HepG2 (cell line): Measurements from ENCODE around the gene NECAP2. TPM values are rescaled to one million over a fixed set of nuclear protein-coding genes. Genes with fewer than 3 reads are reported as not detected.

ENCODE experiments used
- ATAC-seq: fragments of 200-7000 bp; cut with Tn5 transposase; 3 replicates; pipeline ENCODE4 v1.9.1; 2020; ENCODE audit warnings: mild to moderate bottlenecking, moderate library complexity
- BruUV-seq: library from RNA; stranded (reverse); fragments of 400-500 nt; replicated peaks from 2 replicates; lab custom pipeline; 2021; lab: Mats Ljungman, UMichigan
- CTCF ChIA-PET: fragments of 300-600 bp; formaldehyde crosslinking; extraction: SDS; loops from one replicate; lab custom pipeline; 2021; ENCODE audit warnings: low total read pairs, inconsistent platforms, low intra/inter-chr PET ratio; lab: Yijun Ruan, JAX
- POLR2A ChIA-PET: fragments of 350-600 bp; sonication (Branson Sonifier 250); formaldehyde crosslinking; loops from one replicate; lab custom pipeline; 2020; ENCODE audit warnings: antibody characterized with exemption, inconsistent platforms; lab: Yijun Ruan, JAX
- DNase-seq: peaks from one replicate; pipeline ENCODE4 v3.0.0-alpha.2; 2015; ENCODE audit warnings: low spot score
- FAIRE-seq: peaks from 3 replicates; lab custom pipeline; 2011; peaks lifted over from hg19 to GRCh38; lab: Jason Lieb, UNC
- H2AFZ ChIP-seq: one replicate; pipeline ENCODE4 v1.6.1; 2011; ENCODE audit warnings: low read length, inconsistent platforms
- H3K27ac ChIP-seq: fragments of 300-600 bp; 3 replicates; pipeline ENCODE4 v1.8.0; 2011; ENCODE audit warnings: mixed run types, mild to moderate bottlenecking, mixed read lengths, low read length, inconsistent platforms; ENCODE audit not compliant: insufficient read depth; ENCODE audit errors: extremely low read length
- H3K27me3 ChIP-seq, 2 experiments: fragments of 200-600 bp in 1 of 2; 2 replicates in 1 of 2; 3 replicates in 1 of 2; pipeline versions ENCODE4 v1.6.0 to v1.8.0; 2011; ENCODE audit warnings: low read length in 2 of 2, mild to moderate bottlenecking in 2 of 2, moderate library complexity in 2 of 2, inconsistent platforms in 1 of 2; ENCODE audit not compliant: insufficient read depth in 2 of 2, control insufficient read depth in 1 of 2
- H3K36me3 ChIP-seq, 2 experiments: fragments of 200-600 bp in 1 of 2; replicated peaks in 1 of 2; 2 replicates in 1 of 2; 3 replicates in 1 of 2; pipeline versions ENCODE4 v1.5.1 to v1.8.0; 2011; ENCODE audit warnings: low read length in 2 of 2, inconsistent platforms in 1 of 2; ENCODE audit not compliant: insufficient read depth in 2 of 2, control insufficient read depth in 1 of 2
- H3K4me1 ChIP-seq: 2 replicates; pipeline ENCODE4 v1.5.1; 2012; ENCODE audit warnings: low read length, inconsistent platforms; ENCODE audit not compliant: insufficient read depth
- H3K4me2 ChIP-seq: 2 replicates; pipeline ENCODE4 v1.6.0; 2011; ENCODE audit warnings: low read depth, low read length, inconsistent platforms
- H3K4me3 ChIP-seq, 3 experiments: fragments of 200-600 bp in 1 of 3; sonication (generic), shearing (Covaris generic) in 1 of 3; replicated peaks in 1 of 3; 2 replicates each; pipeline ENCODE4 v1.5.1; 2011 to 2016; ENCODE audit warnings: low read length in 3 of 3, inconsistent platforms in 2 of 3, low read depth in 2 of 3, mild to moderate bottlenecking in 2 of 3, control low read depth in 1 of 3, mixed read lengths in 1 of 3; ENCODE audit not compliant: insufficient read depth in 1 of 3
- H3K79me2 ChIP-seq: one replicate; pipeline ENCODE4 v1.6.1; 2011; ENCODE audit warnings: low read length, inconsistent platforms; ENCODE audit not compliant: insufficient read depth
- H3K9ac ChIP-seq: 2 replicates; pipeline ENCODE4 v1.6.0; 2011; ENCODE audit warnings: mild to moderate bottlenecking, low read depth, low read length, inconsistent platforms; ENCODE audit not compliant: insufficient read depth
- H3K9me3 ChIP-seq: 2 replicates; pipeline ENCODE4 v1.5.1; 2012; ENCODE audit warnings: mild to moderate bottlenecking, low read length
- H4K20me1 ChIP-seq: 2 replicates; pipeline ENCODE4 v1.6.0; 2011; ENCODE audit warnings: inconsistent platforms, mild to moderate bottlenecking, low read length, moderate library complexity; ENCODE audit not compliant: insufficient read depth
- E2F1 ChIP-seq: sonication (generic); formaldehyde crosslinking; IDR thresholded peaks from 2 replicates; pipeline ENCODE4 v1.5.0; 2020; ENCODE audit warnings: missing genetic modification reagents
- GABPA ChIP-seq, 2 experiments: IDR thresholded peaks; 2 replicates each; pipeline ENCODE4 v1.6.1; 2011 to 2016; ENCODE audit warnings: low read depth in 2 of 2, low read length in 1 of 2, missing biosample characterization in 1 of 2, missing genetic modification characterization in 1 of 2
- KAT7 ChIP-seq: IDR thresholded peaks from 2 replicates; pipeline ENCODE4 v1.6.1; 2018; ENCODE audit warnings: borderline replicate concordance, missing compliant biosample characterization
- MYNN ChIP-seq: sonication (generic); formaldehyde crosslinking; IDR thresholded peaks from 2 replicates; pipeline ENCODE4 v1.4.0; 2020; ENCODE audit warnings: mild to moderate bottlenecking, low read depth, missing genetic modification reagents
- NFE2 ChIP-seq: sonication (generic); formaldehyde crosslinking; IDR thresholded peaks from 2 replicates; pipeline ENCODE4 v1.4.0; 2020; ENCODE audit warnings: missing genetic modification reagents
- PCBP2 ChIP-seq: fragments of 200-400 bp; formaldehyde crosslinking; optimal IDR thresholded peaks from 2 replicates; pipeline ENCODE3; 2018; ENCODE audit warnings: low read length, low read depth; ENCODE audit not compliant: poor library complexity, severe bottlenecking
- SRSF9 ChIP-seq: fragments of 200-400 bp; formaldehyde crosslinking; IDR thresholded peaks from 2 replicates; pipeline ENCODE4 v1.6.1; 2018; ENCODE audit warnings: borderline replicate concordance, mild to moderate bottlenecking, low read depth, low read length; ENCODE audit not compliant: insufficient read depth, poor library complexity, severe bottlenecking
- ZNF572 ChIP-seq: sonication (generic); formaldehyde crosslinking; IDR thresholded peaks from 2 replicates; pipeline ENCODE4 v1.5.1; 2020; ENCODE audit warnings: mild to moderate bottlenecking, missing genetic modification reagents
- WGBS: methylation state at CpG from one replicate; pipeline ENCODE4 v1.1.6; 2017; ENCODE audit warnings: low lambda C conversion rate; 5-methylcytosine and 5-hydroxymethylcytosine counted together
- in situ Hi-C: cut with HindIII; loops from 2 replicates; pipeline ENCODE4 v1.10.0; 2017; ENCODE audit warnings: low pct_unique_long_range_greater_than_20kb; ENCODE audit not compliant: extremely low pct_ligation_motif_present
- intact Hi-C: fragments of 100-400 bp; cut with micrococcal nuclease; formaldehyde crosslinking; loops from one replicate; pipeline ENCODE4 v1.10.0; 2022; ENCODE audit not compliant: unreplicated experiment
- polyA plus RNA-seq, 8 experiments: library from polyadenylated mRNA; depleted of rRNA in 3 of 8; stranded (reverse) in 7 of 8; unstranded in 1 of 8; fragments of >200 nt; fragmentation: Illumina TruSeq in 4 of 8; extraction: Trizol in 4 of 8; gene quantifications; 2 replicates each; pipeline versions ENCODE4 v1.2.1 to v1.2.3, GENCODE V29; 2011 to 2016; ENCODE audit warnings: low read depth in 4 of 8, missing spikeins in 1 of 8, mixed read lengths in 1 of 8; ENCODE audit not compliant: insufficient read depth in 1 of 8
- total RNA-seq, 5 experiments: library from RNA; depleted of rRNA; stranded (reverse); fragments of >200 nt; fragmentation: Illumina TruSeq; extraction: Trizol; gene quantifications; 2 replicates each; pipeline ENCODE4 v1.2.3, GENCODE V29; 2016; ENCODE audit warnings: low read depth in 1 of 5

Gene NECAP2
- total and polyA plus RNA-seq, 2 of the 13 experiments (the other 11 are each of a cell fraction or from before 2014, with no cell fraction given) = 38.5 to 52.3 TPM

GRCh38 chr1:16440131-16440469, 424 bp upstream of the NECAP2 start:
- no TSS peak for BruUV-seq
- Histone ChIP-seq H4K20me1 (no peaks in the 10 kb centered on the region), H3K9ac (peak overlapping the region; percentile 88), H3K27me3 (no peaks in the 10 kb centered on the region; a peak in 1 of 5 replicates), H3K27ac (peak overlapping the region; percentile 53), H3K9me3 (no peaks in the 10 kb centered on the region), H3K4me2 (peak overlapping the region; percentile 92), H2AFZ (peak overlapping the region; percentile 77), H3K4me1 (peaks cover 27% of the 10 kb centered on the region), H3K4me3 (peak overlapping the region; percentile 83 to 97 (median 95)), H3K36me3 (peaks cover 5 to 16% of the 10 kb centered on the region in 2 experiments; a peak in 4 of 5 replicates), H3K79me2 (peaks cover 17% of the 10 kb centered on the region)
- peak; percentile 33 for DNase-seq
- ATAC-seq = peak; percentile 83
- in situ Hi-C loops (no loop called here), intact Hi-C loops (no loop called here)
- ChIA-PET CTCF (no interaction called here), POLR2A (interaction anchor here (0.7 to 2.3 kb wide), 6 partner anchors 9 to 72 kb away, joined by 3 to 17 read pairs (median 4); partner anchors contain the start of gene SZRD1)
- 27% methylated on average over 7 of the region's 7 CpGs for WGBS
- TF ChIP-seq ZNF572 (CRISPR knock-in tag) = 0 out of 2 replicates have a peak, but pooled peaks have one; percentile 4
- TF ChIP-seq NFE2 (CRISPR knock-in tag) = no peak
- no peak for TF ChIP-seq PCBP2
- TF ChIP-seq KAT7 (CRISPR knock-in tag) = no peak
- TF ChIP-seq MYNN (CRISPR knock-in tag) = 0 out of 2 replicates have a peak, but pooled peaks have one; percentile 30
- no peak for TF ChIP-seq E2F1
- no peak for FAIRE-seq

GRCh38 chr1:16441282-16441665, 750 bp downstream of the NECAP2 start:
- no peak for FAIRE-seq
- CTCF ChIA-PET = no interaction called here

More at GRCh38 chr1:16441282-16441665, 750 bp downstream of the NECAP2 start:
- intact Hi-C loops (no loop called here), in situ Hi-C loops (no loop called here)
- TF ChIP-seq SRSF9 (no peak), GABPA (IDR thresholded peaks at IDR 0.05; ENCODE audit: low read depth, low read length) (no peak), GABPA (CRISPR knock-in tag; IDR thresholded peaks at IDR 0.05; ENCODE audit: low read depth) (0 out of 2 replicates have a peak, but pooled peaks have one; percentile 9)
- peaks cover 5 to 23% of the 10 kb centered on the region in 2 experiments; a peak in 4 of 5 replicates for H3K36me3 ChIP-seq
- peaks cover 17% of the 10 kb centered on the region for H3K79me2 ChIP-seq
- H3K27ac ChIP-seq = peak overlapping the region; percentile 30
- H2AFZ ChIP-seq = no peak overlapping the region
- H3K4me2 ChIP-seq = peak overlapping the region; percentile 88
- DNase-seq (no peak), ATAC-seq (peak; percentile 37; the same call in 2 of the 3 replicates)
- WGBS = 3% methylated on average over 10 of the region's 12 CpGs
- peak overlapping the region; percentile 88 for H3K9ac ChIP-seq
- no peaks in the 10 kb centered on the region for H4K20me1 ChIP-seq
- BruUV-seq = no TSS peak
- POLR2A ChIA-PET = interaction anchor here (0.6 to 2.3 kb wide), 8 partner anchors 8 to 105 kb away, joined by 3 to 17 read pairs (median 4); partner anchors contain the start of genes RNU1-1 and SZRD1
- H3K9me3 ChIP-seq = no peaks in the 10 kb centered on the region
- no peaks in the 10 kb centered on the region; a peak in 1 of 5 replicates for H3K27me3 ChIP-seq
- peaks cover 27% of the 10 kb centered on the region for H3K4me1 ChIP-seq
- H3K4me3 ChIP-seq = peak overlapping the region; percentile 83 to 97 (median 95)
